ENCODE data around the gene PTAR1. TPM values are rescaled to one million over a fixed set of nuclear protein-coding genes. Genes with fewer than 3 reads are reported as not detected.

The PTAR1 gene
- total and polyA plus RNA-seq, 3 donors from 2014 or later = 27.0 to 72.2 (median 68.8) TPM

- intact Hi-C loops (cut with DNase I; ENCODE audit: low total_unique reads) = no loop called here
- 44 to 61% methylated on average over 2 of the region's 2 CpGs for WGBS, 2 donors
- Histone ChIP-seq H3K4me1 (no peaks in the 10 kb centered on the region), H3K27ac (no peak overlapping the region), H3K27me3 (no peaks in the 10 kb centered on the region), H3K4me3 (no peak overlapping the region), H3K9me3 (no peaks in the 10 kb centered on the region), H3K36me3 (ENCODE audit: low read depth, missing control alignments) (no peaks in the 10 kb centered on the region)
- no peak for DNase-seq
- no peak for TF ChIP-seq CTCF (IDR thresholded peaks at IDR 0.05)
- no peak for TF ChIP-seq POLR2A (IDR thresholded peaks at IDR 0.05)
Observed at GRCh38 chr9:69660304-69660703, 99.5 kb downstream of the PTAR1 start.

Other genes with a start within 250 kb of the PTAR1 start
- gene APBA1, start 87.6 kb downstream of the PTAR1 start, total RNA-seq = 1 to 10 TPM; 7.7 to 9.4 TPM
- gene APBA1, start 87.6 kb downstream of the PTAR1 start, polyA plus RNA-seq (ENCODE audit: insufficient read depth, low read depth, low replicate concordance) = 11.9 TPM
- gene CFAP95, start 60.8 kb upstream of the PTAR1 start, total RNA-seq = 10 to 100 TPM in 1 of 2 donors, 1 to 10 TPM in 1; 4.7 to 10.3 TPM
- gene CFAP95, start 60.8 kb upstream of the PTAR1 start, polyA plus RNA-seq (ENCODE audit: insufficient read depth, low read depth, low replicate concordance) = 41.1 TPM